Measurements from ENCODE around the gene PPFIBP2.

DNA sequence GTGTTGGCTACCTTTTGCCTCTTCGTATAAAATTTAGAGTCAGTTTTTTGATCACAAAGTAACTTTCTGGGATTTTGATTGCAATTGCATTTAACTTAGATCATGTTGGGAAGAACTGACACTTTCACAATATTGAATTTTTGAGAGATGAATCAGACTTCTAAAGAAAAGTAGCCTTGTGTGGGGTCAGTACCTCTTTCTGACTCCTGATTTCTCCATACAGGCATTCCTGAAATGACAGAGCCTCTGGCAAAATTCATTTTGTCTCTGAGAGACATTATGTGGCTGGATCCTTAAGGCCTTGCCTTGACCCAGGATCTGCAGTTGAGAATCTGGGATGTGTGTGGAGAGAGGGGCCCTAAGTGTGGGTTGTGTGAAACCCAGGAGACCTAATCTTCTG, 37.8 kb downstream of the PPFIBP2 start:
- TF ChIP-seq, protein P1, sequence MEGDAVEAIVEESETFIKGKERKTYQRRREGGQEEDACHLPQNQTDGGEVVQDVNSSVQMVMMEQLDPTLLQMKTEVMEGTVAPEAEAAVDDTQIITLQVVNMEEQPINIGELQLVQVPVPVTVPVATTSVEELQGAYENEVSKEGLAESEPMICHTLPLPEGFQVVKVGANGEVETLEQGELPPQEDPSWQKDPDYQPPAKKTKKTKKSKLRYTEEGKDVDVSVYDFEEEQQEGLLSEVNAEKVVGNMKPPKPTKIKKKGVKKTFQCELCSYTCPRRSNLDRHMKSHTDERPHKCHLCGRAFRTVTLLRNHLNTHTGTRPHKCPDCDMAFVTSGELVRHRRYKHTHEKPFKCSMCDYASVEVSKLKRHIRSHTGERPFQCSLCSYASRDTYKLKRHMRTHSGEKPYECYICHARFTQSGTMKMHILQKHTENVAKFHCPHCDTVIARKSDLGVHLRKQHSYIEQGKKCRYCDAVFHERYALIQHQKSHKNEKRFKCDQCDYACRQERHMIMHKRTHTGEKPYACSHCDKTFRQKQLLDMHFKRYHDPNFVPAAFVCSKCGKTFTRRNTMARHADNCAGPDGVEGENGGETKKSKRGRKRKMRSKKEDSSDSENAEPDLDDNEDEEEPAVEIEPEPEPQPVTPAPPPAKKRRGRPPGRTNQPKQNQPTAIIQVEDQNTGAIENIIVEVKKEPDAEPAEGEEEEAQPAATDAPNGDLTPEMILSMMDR (IDR thresholded peaks at IDR 0.05) = no peak
- no peak for TF ChIP-seq EZH2 (IDR thresholded peaks at IDR 0.05)

Data from neural progenitor cell (in vitro differentiated cells).